GM18858 (cell line): ENCODE data around the gene CAMK2D.

Source experiments
- ATAC-seq: cut with Tn5 transposase; IDR thresholded peaks from one replicate; pipeline ENCODE4 v1.9.1; 2021; ENCODE audit not compliant: unreplicated experiment

Gene CAMK2D

DNA sequence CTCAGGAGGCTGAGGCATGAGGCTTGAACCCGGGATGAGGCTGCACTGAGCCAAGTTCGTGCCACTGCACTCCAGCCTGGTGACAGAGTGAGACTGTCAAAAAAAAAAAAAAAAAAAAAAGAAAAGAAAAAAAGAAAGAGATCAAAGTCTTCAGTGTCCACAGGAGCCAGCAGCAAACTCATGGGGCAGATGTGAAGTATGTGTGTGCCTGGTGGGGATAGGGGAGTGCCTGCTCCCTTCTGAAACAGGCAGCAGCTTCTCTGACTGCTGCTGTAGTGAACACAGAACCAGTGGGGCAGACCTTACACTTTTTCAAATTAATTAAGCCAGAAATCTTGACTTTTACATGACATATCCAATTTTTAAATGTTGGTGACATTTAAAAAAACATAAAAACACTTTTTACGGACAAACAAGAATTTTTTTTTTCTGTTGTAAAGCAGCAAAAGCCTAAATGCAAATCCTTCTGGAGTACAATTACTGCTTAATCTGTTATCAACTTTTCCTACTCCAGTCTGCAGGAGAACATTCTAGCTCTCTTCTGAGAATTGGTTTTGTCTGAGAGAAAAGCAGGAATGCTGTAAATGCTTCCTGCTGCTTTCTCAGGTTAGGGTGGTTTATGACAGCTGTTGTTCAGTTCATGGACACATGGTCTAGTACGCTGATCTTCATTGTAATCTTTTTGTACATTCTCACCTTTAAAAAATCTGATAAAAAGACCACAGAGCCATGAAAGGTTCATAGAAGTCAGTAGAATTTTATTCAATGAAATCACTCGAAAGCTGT, 311.1 kb downstream of the CAMK2D start:
- no peak for ATAC-seq

DNA sequence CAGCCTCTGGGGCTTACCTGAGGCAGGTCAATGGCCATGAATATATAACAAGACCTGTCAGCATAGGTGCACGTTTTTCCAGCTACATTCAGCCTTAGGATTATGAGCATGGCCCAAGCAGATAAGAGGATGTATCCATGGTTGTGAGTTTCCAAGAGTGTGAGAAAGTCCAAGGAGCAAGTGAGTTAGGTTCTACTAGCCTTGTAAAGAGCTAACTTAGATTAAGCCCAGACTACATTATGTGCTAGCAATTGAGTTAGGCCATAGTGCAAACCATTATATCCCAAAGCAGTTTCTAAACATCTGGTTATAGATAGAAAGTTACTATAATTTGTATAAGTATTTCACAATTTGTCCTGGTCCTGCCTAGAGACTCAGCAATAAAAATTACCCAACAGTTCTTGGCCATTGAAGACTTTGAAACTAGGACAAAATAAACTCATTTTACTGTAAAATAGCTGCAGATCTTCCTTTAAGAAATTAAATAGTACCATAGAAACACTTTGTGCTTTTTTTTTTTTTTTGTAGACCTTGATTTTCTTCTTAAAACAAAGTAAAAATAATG, 312.0 kb downstream of the CAMK2D start:
- ATAC-seq, result no peak

DNA sequence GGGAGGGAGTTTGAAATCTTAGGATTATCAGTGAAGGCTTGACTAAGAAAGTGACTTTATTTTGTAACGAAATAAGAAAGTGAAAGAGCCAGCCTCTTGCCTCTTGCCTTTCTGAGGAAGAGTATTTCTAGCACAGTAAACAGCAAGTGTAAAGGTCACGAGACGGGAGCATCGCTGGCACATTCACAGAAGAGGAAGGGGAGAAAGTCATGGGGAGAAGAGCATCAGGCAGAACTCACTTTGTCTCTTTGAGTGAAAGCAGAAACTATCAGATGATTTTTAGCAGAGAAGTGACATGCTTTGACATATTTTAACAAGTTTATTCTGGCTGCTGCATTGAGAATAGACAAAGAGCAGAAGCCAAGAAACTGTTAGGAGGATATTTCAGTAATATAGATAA, 313.8 kb downstream of the CAMK2D start:
- ATAC-seq, result peak; percentile 45

DNA sequence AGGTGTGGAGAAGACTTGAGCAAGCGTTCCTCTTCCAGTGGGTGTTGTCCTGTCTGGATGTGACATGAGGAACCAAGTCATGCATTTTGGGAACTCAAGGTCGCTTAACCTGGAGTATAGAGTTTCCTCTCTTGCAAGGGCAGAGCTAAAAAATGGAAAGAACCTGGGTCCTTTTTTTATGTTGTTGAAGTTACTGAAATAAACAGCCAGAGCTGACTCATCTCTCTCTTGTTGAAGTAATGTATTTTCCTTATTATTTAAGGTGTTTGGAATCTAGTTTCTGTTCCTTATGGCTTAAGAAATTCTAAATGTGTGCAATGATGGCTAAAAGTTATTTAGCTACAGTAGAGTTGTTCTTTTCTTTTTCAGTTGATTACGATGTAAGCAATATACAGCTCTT, 314.5 kb downstream of the CAMK2D start:
- ATAC-seq, result no peak

DNA sequence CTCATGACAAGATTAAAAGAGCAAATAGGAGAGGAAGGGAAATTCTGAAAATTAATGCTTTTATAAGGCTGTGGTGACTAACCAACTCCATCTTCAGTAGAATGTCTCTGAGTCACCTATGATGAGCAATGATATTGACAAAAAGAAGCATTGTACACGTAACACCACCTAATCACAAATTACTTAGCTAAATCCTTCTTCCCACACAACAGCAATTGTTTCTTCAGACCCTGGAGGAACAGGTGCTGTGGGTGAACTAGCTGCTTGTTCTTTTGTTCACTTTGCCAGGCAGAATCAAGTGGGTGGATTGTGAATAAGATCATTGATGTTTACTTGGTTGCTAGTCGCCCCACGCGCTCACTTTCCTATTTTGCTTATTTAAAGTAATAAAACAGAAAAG, 315.5 kb downstream of the CAMK2D start:
- ATAC-seq, result no peak

DNA sequence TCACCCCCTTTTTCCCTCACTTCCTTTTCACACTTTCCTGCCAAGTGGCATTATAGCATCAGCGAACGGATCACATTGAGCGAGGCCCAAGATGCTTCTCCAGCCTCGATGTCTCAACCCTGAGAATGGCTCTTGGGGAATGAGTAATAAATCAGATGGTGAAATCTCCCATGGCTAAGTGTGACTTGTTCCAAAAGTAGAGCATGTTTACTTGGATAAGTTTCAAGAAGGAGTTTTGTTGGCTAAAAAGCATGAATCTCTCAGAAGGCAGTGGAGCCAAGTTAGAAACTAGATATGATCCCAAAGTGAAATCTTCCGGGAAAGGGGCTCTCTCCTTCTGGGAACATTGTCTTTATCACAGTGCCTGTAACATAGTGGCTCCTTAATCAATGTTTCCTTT, 316.3 kb downstream of the CAMK2D start:
- no peak for ATAC-seq

DNA sequence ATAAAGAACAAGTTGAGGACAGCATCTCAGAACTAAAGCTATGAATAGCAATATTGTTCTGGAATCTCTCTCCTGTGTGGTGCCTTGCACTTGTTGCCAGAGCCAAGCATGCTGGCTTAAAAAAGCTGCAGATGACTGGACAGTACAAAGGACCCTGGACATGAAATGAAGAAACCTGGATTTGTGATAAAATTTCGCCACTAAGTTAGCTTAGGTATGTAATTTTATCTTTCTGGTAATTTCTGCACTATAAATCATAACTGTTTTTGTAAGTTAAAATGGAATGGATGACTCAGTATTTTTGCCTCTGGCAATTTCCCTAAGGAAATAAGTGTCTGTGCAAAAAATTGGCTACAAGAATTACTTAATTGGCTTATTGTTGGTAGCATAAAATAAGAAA, 317.2 kb downstream of the CAMK2D start:
- ATAC-seq, result no peak

DNA sequence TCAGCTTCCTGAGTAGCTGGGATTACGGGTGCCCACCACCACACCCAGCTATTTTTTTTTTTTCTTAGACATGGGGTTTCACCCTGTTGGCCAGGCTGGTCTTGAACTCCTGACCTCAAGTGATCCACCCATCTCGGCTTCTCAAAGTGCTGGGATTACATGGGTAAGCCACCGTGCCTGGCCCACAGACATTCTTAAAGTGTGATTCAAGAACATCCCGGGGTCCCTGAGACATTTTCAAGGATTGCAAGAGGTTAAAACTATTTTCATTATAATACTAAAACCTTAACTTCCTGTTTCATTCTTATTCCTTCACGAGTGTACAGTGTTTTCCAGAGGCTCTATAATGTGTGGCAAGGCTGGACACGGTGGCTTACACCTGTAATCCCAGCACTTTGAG, 318.7 kb downstream of the CAMK2D start:
- no peak for ATAC-seq

DNA sequence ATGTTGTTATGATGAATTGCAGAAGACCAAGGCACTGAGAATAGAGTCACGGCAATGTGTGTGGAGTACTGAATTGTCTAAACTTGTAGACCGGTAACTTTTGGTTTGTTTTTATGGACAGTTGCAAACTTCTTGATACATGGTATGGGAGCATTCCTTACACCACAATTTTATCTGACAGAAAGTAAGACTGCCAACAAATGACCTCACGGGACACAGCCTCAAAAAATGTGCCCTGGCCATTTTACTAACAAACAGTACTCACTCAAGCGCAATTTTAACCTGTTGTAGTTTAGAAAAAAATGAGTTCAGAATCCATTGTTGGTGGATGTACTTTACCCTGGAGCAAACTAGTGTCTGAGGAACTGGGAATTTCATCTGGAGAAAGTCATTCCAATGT, 321.2 kb downstream of the CAMK2D start:
- no peak for ATAC-seq

DNA sequence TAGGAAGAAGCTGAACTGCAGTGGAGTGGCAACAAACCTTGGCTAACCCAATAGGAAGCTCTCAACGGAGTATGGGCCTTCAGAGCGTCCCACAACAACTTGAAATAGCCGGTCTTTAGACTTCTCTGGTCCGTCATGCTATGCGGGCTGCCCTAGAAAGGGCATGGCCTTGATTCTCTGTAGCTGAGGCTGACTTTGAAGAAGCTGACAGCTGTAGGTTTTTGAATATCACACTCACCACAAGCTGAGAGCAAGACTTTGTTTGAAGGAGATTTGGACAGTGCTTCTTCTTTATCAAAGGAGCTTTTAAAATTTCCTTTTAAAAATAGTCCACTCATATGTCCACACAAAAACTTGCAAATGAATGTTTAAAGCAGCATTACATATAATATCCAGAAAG, 322.9 kb downstream of the CAMK2D start:
- ATAC-seq, result no peak

DNA sequence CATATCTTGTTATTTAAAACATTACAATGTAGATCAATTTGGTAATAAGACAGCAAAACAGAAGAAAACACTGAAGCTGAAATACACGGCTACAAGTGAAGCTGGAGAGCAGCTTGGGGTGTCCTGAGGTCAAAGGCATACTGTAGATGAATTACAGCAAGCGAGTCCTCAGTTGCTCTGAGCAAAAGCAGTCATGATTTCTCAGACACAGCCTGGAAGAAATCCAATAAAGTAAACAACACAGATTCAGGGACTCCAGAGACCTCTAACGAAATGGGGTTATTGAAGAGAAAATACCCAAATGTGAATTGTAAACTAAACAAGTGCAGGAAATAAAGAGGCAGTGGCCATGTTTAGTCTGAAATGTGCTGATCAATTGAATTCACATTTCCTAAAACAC, 324.4 kb downstream of the CAMK2D start:
- ATAC-seq, result no peak

DNA sequence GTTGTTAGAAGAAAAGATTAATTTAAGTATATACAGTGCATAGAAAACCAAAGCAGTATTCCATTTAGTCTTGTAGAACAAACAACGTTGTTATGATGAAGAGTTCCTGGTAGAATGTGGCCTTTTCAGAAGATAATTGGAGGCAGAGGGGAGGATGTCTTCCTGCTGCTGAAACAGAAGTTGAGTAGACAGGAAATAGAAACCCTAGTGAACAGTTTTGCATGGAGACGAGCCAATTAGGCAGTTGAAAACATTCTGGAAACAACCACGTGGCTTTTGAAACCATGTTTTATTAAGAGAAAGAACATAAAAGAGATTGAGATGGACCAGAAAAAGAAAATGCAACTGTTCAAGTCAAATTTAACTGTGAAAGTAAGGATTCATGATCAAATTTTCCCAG, 325.2 kb downstream of the CAMK2D start:
- ATAC-seq, result no peak

DNA sequence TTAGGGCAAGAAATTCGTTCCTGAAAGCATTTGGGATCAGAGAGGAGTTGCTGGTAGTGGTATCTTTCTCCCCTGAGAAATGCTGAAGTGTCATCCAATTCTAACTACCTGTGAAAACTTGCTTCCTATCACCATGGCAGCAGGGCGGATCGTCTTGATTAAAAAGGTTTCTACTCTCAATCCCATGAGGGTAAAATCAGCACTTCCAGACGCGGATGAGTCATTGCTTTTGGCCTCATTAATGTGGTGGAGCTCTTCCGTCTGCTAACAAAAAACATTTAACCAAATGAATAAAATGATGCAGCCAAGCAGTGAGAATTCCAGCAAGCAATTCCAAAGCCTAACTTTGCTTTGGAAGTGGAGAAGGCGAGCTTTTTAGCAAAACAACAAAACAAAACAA, 325.6 kb downstream of the CAMK2D start:
- ATAC-seq, result no peak

DNA sequence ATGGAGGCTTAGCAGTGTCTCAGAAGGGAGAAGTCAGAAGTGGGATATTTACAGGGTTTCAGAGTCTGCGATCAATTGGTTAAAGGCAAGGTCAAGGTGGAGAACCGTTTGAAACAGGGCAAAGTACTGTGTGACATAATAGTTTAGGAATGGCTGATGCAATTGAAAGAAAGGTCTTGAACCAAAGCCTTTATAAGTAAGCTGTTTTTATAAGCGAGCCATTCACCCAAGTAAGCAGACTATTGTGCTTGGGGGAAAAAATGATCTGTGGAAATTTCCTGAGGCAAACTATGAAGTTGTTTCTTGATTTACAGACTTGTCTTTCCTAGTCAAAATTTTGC, 327.3 kb downstream of the CAMK2D start:
- no peak for ATAC-seq

DNA sequence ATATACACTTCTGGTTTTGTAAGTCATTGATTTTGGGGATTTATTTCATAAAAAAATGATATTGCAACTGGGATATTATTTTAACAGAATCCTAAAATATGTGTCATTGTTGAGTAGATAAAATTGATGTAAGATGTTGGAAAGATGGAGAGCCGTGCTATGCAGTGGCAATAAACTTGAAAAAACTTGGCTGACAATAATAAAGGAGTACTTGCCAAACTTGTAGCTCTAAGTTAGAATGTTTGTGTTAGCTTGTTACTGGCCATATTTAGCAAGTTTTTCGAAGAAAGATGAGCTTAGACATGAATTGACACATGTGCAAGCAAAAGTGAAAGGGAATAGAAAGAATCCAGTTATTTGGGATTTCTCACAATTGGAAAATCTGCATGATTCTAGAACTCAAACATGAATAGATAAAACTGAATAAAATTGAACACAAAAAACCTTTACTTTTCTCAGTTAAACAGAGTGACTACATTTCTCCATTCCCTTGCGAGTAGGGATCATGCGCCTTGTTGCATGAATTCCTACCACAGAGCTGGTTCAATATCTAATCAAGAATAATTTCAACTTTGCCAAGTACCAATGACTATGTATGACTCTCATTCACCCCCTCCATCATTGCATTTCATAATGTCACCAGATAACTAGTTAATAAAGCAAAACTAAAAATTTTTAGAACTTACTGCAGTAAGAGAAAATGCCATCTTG, 327.8 kb downstream of the CAMK2D start:
- no peak for ATAC-seq

DNA sequence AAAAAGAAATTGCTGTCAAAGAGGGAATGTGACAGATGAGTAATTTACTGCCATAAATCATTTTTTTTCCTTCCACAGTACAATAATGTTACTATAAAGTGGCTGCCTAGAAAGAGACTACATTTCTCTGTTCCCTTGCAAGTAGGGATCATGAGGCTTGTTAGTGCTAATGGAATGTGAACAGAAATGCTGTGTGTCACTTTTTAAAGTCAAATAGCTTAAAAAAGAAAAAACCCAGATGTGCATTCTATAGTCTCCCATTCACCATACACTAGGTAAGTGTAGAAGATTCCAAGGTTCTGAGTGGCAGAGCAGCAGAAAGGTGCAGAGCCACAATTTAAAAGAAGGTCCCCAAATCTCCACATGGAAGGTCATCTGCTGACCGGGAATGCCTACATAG, 328.4 kb downstream of the CAMK2D start:
- ATAC-seq, result no peak

DNA sequence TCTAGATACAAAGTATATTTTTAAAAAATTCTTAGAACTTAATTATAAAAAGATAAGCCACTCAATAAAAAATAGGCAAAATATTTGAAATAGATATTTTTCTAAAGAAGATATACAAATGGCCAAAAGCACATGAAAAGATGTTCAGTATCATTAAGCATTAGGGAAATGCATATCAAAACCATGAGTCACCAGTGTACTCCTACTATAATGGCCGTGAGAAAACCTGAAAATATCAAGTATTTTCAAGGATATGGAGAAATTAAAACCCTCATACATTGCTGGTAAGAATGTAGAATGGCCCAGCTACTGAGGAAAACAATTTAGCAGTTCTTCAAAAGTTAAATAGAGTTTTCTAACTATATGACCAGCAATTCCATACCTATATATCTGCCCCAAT, 337.9 kb downstream of the CAMK2D start:
- ATAC-seq, result no peak

DNA sequence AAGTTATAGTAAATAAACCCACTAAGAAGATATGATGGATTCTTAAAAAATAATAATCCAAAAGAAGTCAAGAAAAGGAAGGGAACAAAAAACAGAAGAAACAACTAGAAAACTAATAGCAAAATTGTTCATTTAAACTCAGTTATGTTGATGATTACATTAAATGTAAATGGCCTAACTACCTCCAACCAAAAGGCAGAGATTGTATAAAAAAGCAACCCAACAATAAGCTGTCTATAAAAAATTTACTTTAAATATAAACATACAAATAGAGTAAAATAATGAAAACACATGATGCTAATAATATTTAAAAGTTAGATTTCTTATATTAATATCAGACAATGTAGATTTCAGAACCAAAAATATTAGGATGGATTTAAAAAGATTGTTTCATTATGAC, 340.6 kb downstream of the CAMK2D start:
- ATAC-seq, result no peak

DNA sequence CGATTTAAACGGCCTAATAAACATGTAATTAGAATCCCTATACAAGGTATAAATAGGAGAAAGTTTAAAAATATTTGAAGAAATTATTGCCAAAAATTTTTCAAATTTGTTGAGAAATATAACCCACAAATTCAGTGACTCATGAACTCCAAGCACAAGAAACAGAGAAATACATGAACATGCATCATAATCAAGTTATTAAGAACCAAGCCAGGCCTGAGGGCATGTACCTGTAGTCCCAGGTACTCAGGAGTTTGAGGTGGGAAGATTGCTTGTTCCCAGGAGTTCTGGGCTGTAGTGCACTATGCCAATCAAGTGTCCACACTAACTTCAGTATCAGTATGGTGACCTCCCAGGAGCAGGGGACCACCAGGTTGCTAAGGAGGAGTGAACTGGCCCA, 341.9 kb downstream of the CAMK2D start:
- ATAC-seq, result no peak

DNA sequence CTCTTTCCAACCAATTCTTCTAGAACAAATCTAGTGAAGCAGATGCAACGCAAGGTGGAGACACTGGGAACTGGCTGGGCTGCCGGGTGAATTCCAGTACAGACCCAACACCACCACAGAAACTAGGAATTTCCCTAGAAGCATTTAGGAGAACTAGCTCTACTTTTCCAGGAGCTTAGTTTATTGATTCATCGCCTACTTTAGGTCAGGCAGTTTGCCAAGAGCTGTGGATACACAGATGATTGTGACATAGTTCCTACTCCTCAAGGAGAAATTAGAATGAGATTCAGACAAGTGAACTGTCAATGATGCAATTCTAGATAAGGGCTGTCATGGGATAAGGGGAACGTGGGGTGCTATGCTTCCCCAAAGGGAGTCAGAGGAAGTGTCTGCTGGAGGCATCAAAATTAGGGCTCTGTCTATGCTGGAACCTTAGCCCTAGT, 350.0 kb downstream of the CAMK2D start:
- ATAC-seq, result no peak

DNA sequence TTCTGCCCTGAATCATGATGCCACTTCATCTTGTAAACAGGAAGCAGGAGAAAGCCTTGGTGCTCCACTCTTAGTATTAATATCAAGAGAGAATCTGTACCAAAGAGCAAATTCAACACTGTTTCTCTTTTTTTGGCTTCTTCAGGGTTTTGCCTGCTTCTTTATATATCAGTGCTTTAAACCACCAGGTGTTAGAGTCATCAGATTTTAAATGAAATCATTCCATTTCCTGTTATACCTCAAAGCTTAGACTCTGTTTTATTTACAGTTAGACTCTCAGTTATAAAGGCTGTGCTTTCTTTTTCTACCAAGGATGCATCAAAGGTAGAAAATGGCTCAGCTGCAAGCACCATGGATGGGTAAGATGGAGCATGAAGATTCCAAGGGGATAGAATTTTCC, 350.9 kb downstream of the CAMK2D start:
- no peak for ATAC-seq

DNA sequence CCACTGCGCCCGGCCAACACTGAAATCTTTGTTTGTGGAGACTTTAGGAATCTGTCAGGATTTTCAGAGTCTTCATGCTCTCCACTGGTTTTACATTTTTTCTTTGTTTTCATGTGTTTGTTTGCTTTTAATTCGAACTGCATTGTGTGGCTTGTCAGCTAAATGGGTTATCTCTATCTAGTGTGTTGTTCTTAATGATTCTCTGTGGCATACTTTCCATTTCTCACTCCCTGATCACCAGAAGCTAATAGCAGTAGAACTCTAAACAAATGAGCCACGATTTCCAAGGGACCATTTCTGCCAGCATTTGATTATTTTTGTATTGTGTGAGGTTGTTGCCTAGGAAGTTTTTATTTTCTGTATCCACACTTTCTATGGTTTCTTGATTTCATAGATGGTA, 352.4 kb downstream of the CAMK2D start:
- no peak for ATAC-seq
